GM10847 (cell line): Measurements from ENCODE around the gene IFNGR2.

Experiments
- POLR2A ChIP-seq: IDR thresholded peaks from 2 replicates; pipeline ENCODE4 v1.6.1; 2011; ENCODE audit not compliant: insufficient read length; ENCODE audit errors: extremely low read depth

Gene IFNGR2

GRCh38 chr21:33403128-33403785, at the start of gene IFNGR2:
Gene IFNGR2, plus strand, starts transcription at chr21:33403413. Its CDS starts 131 bp downstream, at chr21:33403544.
- TF ChIP-seq POLR2A: peak; percentile 44

GRCh38 chr21:33355355-33355754, 47.9 kb upstream of the IFNGR2 start:
- TF ChIP-seq POLR2A: no peak

DNA sequence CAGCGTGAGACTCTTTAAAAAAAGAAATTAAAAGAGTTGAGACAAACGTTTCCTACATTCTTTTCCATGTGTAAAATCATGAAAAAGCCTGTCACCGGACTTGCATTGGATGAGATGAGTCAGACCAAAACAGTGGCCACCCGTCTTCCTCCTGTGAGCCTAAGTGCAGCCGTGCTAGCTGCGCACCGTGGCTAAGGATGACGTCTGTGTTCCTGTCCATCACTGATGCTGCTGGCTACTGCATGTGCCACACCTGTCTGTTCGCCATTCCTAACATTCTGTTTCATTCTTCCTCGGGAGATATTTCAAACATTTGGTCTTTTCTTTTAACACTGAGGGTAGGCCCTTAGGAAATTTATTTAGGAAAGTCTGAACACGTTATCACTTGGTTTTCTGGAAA, 47.2 kb upstream of the IFNGR2 start:
- no peak for TF ChIP-seq POLR2A

- no peak for TF ChIP-seq POLR2A
Observed at GRCh38 chr21:33357177-33357576, 46.0 kb upstream of the IFNGR2 start.

DNA sequence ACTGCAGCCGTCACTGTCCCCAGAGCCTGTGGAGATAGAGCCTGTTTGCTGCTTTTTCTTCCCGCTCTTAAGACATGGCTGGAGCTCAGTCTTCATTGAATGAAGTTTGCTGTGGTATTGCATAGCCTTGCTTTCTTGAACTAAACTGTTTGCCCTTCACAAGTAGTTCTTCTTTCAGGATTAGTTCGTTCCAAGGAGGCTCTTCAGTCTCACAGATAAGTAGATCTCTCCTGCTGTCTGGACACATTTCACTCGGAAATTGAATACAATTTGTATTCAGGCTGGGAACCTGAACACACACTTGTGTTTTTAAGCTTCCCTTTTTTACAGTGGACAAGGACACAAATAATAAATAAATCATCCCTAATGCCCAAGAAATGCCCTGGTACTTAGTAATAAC, 43.8 kb upstream of the IFNGR2 start:
- TF ChIP-seq POLR2A: no peak

GRCh38 chr21:33360281-33360680, 42.9 kb upstream of the IFNGR2 start:
- no peak for TF ChIP-seq POLR2A

GRCh38 chr21:33360881-33361602, 42.2 kb upstream of the IFNGR2 start:
- no peak for TF ChIP-seq POLR2A

DNA sequence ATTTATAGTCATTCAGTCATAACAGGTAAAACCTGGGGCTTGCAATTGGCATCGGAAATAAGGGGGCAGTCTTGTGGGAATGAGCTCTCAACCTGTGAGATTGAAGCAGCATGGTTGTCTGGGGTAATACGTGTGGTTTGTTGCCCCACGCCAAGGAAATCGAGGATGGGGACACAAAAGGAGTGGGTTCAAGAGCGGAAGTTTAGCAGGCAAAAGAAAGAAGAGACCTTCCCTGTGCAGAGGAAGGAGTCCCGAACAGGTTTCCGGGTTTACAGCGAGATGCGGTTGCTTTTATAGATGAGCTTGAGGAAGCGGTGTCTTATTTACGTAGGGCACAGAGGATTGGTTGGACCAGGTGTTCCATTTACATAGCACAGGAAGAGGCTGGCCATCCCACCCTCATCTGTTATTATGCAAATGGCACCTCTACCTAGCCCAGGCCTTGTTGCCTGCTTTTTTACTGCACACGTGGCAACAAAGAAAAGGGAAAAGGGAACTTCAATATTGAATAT, 41.1 kb upstream of the IFNGR2 start:
- peak; percentile 14 for TF ChIP-seq POLR2A

- TF ChIP-seq POLR2A: no peak
Observed at GRCh38 chr21:33364830-33365229, 38.4 kb upstream of the IFNGR2 start.

- no peak for TF ChIP-seq POLR2A
Observed at GRCh38 chr21:33367309-33367973, 35.8 kb upstream of the IFNGR2 start.

- no peak for TF ChIP-seq POLR2A
Observed at GRCh38 chr21:33368124-33368523, 35.1 kb upstream of the IFNGR2 start.

DNA sequence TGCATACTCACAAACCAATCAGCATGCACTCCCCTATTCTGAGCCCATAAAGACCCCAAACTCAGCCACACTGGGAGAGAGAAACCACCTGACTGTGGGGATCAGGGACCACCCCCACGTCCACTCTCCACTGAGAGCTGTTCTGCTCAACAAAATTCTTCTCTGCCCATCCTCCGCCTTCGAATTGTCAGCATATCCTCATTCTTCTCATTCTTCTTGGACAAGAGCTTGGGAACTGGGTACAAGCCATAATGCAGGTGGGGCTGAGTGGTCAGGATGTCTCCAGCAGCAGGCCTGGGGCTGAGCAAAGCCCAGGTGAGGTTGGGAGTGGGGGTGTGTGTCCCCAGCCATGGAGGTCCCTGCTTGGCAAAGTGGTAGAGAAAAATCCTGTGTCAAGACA, 34.6 kb upstream of the IFNGR2 start:
- TF ChIP-seq POLR2A: no peak

- no peak for TF ChIP-seq POLR2A
Observed at GRCh38 chr21:33369586-33369985, 33.6 kb upstream of the IFNGR2 start.

GRCh38 chr21:33370305-33370704, 32.9 kb upstream of the IFNGR2 start:
- no peak for TF ChIP-seq POLR2A

- no peak for TF ChIP-seq POLR2A
Observed at GRCh38 chr21:33371366-33371765, 31.8 kb upstream of the IFNGR2 start.

DNA sequence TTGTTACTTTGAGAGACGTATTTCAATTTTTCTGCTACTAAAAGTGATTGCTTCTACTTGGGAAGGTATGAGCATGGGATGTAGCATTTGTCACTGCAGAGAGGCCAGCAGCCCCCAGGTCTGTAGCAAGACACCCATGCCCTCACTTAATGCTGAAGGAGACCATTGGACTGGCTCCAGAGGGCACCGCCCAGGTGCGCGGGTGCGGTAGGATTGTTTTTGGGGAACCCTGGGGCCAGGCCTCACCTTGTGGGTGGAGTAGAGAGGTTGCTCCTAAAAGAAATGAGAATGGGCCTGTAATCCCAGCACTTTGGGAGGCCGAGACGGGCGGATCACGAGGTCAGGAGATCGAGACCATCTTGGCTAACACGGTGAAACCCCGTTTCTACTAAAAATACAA, 30.6 kb upstream of the IFNGR2 start:
- TF ChIP-seq POLR2A: no peak
